ENCODE results near the gene PRKCZ.
A peak's percentile ranks its signal among the peaks of the same experiment; 100 is the strongest.

The PRKCZ gene

DNA sequence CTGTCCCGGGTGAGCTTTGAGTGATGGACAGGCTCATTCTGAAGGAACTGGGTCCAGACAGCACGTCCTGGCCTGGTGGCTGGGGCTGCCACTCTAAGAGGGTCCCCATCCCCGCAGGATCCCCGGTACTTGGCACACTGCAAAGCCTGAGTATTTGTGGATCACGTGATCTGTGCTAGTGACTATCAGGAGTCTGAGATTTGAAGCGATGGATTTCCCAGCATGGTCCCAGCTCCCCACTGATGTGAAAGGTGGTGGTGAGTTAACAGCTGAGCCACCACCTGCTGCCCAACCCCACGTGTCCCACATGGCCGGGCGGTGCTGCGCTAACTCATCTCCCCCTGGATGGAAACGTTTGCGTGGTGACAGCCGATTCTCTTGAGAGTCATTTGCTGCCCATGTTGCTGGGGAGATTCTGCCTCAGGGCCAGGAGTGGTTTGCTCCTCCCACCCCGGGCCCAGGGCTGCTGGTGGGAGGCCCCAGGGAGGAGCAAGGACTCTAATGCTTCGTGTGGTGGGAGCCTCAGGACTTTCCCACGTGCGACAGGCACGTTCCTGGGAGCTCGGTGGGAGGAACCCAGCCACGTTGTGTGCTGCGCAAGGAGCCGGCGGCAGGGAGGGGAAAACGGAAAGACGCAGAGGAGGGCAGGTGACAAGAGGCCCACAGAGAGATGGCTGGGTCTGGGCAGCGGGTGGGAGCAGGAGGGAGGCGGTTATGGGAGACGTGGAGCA lies 129.2 kb downstream of the PRKCZ start:
- no peak for DNase-seq (ENCODE audit: low read depth in 2 of 2)

DNA sequence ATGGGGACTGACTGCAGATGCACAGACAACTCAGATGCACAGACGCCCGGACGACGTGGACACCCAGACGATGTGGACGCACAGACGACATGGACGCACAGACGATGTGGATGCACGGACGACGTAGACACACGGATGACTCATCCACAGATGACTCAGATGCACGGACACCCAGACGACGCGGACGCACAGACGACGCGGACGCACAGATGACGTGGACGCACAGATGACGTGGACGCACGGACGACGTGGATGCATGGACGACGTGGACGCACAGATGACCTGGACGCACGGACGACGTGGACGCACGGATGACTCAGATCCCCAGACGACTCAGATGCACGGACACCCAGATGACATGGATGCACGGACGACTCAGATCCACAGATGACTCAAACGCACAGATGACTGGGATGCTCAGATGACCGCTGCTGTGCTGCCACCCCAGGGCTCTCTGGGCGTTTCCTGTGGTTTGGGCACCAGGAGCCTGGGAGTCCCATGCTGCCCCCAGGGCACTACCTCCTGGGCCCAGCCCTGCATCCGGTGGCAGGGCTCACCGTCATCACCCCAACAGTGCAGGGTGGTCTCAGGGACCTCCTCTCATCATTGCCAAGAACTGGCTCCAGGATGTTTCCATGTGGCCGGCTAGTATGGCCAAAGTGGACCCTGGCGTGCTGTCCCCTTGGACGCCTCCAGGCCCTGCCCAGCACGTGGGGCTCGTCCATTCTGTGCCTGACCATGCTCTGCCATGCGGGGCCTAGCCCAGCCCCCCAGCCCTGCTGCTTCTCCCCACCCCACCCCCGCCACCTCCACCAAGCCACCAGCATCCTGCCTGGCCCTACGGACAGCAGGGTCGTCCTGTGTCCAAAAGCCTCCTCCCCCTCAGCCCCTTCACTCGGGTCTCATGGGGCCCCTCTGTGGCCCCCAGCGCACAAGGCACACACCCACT lies 130.4 kb downstream of the PRKCZ start:
- no peak for DNase-seq (ENCODE audit: low read depth in 2 of 2)

DNA sequence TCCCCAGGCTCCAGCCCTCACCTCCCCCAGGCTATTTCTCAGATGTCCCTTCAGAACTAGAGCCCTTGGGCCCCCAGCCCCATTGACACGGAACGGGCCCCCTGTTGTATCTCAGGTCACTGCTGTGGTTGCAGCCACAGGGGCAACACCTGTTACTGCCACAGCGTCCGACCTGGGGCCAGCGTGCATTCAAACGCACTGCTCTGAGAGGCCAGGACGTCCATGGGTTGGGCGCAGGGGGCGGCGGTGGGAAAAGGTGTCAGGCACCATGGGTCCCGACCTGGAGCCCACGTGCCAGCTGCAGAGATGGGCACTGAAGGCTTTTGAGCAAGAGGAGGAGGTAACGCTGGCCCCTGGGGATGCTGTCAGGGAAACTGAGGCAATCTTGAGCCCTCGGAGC lies 131.1 kb downstream of the PRKCZ start:
- DNase-seq (ENCODE audit: low read depth in 2 of 2): no peak

DNA sequence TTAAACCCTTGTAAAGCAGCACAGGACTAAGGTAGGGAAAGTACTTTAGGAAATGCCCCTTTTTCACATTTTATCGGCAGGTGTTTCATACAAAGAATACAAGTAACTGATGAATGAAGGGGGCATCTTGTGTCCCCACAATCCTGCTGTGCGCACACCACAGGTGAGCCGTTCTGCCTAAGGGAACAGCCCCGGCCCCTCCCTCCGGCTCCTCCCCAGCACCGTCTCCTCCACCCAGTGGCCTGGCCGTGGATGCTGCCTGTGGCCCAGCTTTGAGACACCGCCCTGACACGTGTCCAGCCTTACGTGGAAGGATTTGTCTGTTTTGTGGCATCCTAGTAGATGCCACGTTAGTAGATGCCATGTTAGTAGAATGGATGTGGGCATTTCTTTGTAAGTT lies 131.5 kb downstream of the PRKCZ start:
- no peak for DNase-seq (ENCODE audit: low read depth in 2 of 2)

DNA sequence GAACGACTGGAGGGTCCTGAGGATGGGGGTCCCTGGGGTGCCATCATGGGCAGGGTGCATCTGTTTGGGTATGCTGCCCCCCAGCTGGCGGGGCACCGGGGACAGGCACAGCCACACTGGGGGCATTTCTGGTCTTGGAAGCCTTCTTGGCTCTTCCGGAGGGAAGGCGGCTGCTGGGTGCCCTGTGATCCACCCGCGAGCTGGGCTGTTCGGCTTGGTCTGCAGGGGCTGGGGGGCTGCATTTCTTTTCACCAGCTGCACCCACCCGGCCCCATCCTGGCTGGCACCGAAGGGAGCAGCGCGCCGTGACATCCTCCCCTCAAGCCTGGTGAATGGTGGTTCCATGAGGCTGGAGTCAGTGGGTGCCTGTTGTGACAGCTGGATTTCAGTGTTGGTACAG lies 132.2 kb downstream of the PRKCZ start:
- DNase-seq (ENCODE audit: low read depth in 2 of 2): no peak

DNA sequence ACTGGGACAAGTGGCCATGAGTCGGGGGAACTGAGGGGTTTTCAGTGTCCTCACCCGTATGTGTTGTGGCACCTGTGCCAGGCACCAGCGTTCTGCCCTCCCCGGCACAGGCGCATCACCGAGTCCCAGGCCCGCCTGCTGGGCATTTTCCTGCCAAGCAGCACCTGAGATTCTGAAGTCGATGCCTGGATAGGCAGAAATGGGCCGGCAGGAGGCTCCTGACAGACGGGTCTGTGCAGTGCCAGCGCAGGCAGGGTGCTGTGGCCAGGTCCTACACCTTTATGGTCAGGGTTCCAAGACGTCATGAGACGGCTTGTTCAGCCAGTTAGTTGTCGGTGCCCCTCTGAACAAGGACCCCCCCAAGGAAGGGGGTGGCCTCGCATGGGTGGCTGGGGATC lies 133.7 kb downstream of the PRKCZ start:
- DNase-seq (ENCODE audit: low read depth in 2 of 2): no peak

DNA sequence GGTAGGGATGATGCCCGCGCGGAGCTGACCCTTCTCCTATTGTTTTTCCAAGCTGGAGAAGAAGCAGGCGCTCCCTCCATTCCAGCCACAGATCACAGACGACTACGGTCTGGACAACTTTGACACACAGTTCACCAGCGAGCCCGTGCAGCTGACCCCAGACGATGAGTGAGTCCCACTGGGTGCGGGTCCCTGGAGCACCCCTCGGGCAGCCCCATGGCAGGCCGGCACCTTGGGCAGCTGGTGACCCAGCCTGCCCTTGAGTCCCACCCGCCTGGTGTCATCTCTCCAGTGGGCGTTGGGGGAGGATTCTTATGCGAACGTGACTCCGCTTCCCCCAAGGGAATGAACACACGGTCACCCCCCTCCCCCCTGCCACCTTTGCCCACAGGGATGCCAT lies 134.3 kb downstream of the PRKCZ start:
- no peak for DNase-seq (ENCODE audit: low read depth in 2 of 2)

DNA sequence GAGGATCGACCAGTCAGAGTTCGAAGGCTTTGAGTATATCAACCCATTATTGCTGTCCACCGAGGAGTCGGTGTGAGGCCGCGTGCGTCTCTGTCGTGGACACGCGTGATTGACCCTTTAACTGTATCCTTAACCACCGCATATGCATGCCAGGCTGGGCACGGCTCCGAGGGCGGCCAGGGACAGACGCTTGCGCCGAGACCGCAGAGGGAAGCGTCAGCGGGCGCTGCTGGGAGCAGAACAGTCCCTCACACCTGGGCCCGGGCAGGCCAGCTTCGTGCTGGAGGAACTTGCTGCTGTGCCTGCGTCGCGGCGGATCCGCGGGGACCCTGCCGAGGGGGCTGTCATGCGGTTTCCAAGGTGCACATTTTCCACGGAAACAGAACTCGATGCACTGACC lies 134.7 kb downstream of the PRKCZ start:
- DNase-seq (ENCODE audit: low read depth in 2 of 2): no peak

DNA sequence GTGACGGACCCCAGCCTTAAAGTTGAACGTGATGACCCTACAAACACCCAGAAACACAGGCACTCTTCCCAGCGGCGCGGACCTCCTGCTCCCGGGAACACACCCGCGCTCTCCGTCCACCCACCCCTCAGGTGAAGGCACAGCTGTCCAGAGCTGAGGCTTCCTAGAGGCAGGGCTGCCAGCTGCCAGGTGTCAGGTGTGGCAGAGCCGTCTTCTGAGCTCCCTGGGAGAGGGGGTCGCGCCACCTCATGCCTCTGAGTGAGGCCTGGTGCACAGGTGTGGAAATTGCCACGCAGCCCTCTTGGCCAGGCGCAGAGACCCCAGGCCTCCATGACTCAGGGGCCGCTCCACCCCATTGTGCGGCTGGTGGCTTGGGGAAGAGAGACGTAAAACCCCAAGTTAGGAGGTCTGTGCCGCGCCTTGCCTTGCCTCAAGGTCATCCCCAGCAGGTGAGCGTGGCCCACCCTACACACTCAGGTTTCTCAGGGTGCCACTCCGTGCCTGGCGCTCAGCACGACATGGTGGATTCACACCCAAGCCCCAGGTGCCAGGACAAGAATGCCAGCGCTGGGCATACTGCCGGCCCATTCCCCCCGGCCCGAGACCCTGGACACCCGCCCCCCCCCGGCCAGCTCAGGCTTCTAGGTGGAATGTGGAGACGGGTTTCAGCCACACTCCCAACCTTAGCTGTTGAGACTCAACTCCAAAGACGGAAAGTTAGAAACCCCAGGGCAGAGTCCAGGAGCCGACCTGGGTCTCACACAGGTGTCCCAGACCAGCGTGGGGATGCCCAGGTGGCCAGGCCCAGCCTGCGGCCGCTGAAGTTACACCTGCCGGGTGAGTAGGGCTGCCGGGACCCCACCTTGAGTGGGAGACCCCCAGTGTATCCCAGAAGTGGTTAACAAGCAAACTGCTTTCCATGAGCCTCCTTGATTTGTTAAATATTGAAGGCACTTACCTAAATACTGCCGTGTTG lies 136.0 kb downstream of the PRKCZ start:
- no peak for DNase-seq (ENCODE audit: low read depth in 2 of 2)

DNA sequence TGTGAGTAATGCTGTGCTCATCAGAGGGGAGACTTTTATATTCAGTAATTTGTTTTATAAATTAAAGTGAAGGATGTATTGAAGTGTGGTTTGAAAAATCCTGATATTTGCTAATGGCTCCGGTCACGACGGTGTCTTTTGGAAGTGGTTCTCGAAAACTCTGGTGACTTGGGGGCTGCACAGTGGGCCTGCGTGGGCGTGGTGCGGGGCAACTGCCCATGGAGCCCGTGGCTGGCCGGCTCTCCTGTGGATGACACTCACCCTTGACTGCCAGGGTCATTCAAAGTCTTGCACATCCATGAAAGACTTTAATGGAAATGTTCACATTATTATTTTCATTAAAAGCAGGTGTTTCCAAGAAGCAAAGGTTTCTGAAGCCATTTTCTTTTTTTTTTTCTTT lies 136.7 kb downstream of the PRKCZ start:
- no peak for DNase-seq (ENCODE audit: low read depth in 2 of 2)

DNA sequence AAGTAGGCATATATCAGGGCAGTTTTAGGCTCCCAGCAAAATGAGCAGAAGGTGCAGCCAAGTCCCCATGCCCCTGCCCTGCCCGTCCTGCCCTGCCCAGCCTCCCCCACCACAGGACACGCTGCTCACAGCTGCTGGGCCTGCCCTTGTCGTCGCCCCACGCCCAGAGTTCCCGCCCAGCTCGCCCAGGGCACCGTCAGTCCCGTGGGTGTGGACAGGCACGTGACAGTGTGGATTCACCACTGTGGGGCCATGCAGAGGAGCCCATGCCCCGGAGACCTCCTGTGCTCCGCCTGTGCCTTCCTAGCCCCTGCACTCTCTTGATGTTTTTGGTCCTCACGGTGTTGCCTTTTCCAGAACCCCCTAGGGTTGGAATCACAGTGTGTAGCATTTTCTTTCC lies 137.4 kb downstream of the PRKCZ start:
- no peak for DNase-seq (ENCODE audit: low read depth in 2 of 2)

DNA sequence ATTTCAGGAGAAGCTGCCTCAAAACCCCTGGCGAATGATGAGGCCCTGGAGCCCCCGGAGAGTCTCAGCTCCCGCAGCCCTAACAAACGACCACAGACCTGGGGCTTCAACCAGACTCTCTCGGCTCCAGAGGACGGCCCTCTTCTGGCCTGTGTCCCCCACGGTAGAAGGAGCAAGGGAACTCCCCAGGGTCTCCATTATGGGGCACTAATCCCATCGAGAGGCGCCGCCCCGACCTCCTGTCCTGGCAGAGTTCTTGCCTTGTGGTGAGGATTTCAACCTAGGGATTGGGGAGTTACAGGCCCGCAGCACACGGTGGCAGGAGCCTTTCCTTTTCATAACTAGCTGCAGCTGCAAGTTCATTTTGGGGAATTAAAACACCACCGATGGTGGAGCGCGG lies 138.1 kb downstream of the PRKCZ start:
- no peak for DNase-seq (ENCODE audit: low read depth in 2 of 2)

DNA sequence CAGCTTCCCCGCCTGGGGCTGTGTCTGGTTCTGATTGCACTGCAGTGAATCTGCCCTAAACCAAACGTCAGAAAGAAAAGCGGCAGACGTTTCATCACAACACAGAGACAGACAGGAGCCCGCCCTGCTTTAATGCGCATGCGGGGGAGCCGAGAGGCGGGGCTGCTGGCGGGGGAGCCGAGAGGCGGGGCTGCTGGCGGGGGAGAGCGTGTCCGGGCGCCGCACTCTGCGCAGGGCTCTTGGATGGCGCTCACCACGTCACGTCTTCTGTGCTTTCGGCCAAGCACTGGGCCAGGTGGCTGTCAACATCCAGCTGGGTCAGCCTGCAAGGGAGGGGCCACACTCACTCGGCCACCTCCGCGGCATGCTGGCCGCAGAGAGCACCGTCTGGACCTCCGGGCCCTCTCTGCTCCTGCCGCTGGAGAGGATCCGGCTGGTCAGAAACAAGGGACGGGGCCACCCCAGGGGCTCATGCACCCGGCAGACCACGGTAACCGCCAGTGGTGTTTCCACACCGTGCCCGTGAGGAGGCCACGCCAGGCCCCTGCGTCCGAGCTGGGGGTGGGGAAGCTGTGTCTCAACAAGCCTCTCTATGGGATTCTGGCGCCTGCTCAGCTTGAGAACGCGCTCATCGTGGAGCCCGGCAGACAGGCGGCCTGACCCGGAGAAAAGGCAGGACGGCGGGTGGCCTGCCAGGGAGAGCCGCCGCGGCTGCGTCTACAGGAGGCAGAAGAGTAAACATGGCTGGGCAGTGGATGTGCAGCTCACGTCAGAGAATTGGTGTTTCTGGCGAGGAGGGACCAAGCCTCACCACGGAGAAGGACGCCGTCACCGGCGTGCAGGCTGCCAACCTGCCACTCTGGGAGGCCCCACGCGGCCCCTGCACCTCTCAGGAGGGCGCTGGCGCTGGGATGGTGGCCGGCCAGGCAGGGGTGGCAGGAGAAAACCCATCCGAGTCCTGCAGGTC lies 139.5 kb downstream of the PRKCZ start:
- peak; percentile 78 to 82 for DNase-seq (ENCODE audit: low read depth in 2 of 2)

DNA sequence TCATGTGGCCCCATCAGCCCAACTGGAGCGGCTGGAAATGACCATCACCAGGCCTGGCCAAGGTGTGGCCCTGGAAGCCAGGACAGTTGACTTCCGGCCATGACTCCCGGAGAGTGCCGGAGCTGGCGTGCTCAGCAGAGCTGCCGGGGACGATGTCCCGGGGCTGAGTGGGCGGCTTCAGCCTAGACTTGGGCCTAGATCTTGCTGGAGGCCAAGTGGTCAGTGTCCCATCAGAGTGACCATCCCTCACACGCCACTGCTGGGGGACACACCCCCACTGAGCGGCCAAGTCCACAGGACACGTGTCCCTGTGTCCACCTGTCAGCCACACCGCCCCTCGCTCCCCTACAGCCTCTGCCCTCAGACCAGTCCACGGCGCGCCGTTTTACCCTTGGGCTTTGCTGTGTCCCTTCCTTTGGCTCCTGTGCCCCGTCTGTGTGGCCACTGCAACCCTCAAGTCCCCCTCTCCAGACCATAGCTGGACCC lies 140.3 kb downstream of the PRKCZ start:
- no peak for DNase-seq (ENCODE audit: low read depth in 2 of 2)

DNA sequence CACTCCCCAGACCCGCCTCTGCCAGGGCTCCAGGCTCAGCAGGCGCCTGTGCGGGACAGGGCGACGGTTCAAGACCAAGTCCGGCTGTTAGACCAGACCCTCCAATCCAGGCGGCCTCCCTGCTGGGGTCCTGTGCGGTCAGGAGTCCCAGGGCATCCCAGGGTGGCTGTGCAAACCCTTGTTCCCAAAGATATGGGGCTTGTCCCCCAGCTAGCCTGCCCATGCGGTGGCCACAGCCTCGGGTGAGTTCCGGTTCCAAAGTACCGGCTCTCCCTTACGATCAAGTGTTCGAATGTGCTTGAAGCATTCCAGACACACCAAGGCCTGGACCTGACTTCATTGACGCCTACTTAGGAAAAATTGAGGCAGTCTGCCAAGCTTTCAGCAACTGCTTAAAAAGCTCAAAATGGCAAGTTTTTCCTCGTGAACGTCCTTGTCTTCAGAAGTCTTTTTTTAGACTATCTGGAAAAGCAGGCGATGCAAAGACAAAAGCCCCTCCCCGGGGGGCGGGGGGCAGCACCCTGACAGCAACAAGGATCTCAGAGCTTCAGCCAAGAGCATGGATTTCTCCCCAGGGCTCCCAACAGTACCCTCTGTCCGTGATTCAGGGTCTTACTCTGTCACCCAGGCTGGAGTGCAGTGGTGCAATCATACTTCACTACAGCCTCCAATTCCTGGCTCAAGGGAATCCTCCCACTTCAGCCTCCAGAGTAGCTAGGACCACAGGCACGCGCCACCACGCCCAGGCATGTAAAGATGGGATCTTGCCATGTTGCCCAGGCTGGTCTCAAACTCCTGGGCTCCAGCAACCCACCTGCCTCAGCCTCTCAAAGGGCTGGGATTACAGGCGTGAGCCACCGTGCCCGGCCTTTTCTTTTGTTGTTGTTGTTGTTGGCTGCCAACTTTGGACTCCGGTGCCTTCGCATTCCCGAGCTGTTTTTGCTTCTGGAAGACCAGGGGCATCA lies 142.1 kb downstream of the PRKCZ start:
- no peak for DNase-seq (ENCODE audit: low read depth in 2 of 2)

DNA sequence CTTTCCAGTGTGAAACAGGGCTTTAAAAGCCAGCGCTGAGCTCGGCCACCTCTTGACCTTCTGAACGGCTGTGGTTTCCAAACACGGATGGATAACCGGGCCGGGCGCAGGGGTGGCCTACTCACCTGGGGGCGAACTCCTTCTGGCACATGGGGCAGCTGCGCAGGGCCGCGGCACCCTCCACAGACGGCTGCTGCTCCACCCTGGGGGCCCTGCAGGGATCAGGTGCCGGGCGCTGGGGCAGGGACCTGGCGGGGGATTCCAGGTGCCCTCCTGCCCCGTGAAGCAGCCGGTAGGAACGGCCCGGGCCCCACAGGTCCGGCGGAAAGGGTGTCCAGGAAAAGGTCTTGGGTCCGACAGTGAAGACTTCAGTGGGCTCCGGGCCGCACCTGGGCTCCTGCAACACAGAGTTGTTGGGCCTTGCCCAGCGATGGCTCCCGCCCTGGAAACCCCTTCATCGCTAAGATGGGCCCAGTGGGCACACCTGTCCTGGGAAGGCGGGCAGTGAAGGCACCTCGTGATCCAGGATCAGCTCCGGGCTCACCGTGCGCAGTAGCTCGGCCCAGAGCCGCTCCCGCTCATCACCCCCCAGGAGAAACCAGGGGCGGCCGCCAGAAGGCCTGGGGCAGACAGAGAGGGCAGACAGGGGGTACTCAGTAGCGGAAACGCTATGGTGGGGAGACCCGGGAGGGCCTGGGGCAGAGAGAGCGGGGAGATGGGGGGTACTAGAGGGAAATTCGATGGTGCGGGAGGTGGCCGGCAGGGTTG lies 143.5 kb downstream of the PRKCZ start:
- DNase-seq (ENCODE audit: low read depth in 2 of 2): no peak

DNA sequence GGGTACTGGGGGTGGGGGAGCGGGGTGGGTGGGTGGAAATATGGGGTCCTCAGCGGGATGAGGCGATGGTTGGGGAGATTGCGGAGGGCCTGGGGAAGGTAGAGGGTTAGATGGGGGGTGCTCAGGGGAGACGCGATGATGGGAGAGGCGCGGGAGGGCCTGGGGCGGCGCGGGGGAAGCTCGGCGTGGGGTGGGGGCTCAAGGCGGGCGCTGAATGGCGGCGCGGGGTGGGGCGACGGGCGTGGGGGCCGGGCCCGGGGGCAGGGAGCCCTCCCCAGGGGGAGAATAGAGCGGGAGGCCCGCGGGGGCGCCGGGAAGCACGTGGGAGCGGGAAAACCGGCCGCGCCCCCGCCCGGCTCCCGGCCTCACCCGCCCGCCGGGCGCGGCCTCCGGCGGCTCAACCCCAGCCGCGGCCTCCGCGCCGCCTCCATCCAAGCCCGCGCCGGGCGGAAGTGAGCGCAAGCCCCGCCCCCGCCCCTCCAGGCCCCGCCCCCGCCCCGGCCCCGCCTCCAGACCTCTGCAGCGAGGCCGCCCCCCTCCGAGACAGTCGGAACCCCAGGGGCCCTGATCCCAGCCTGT lies 144.2 kb downstream of the PRKCZ start, which contains the start of gene FAAP20:
TSS of gene FAAP20 (minus strand) at position 454 of the 579 bp plus-strand sequence. CDS start at position 431, 23 bp downstream.
- peak in 1 of 2 experiments; percentile 55 for DNase-seq (ENCODE audit: low read depth in 2 of 2)

Measured in stimulated activated CD4-positive, alpha-beta T cell treated with anti-CD3 and anti-CD28 coated beads, Interleukin-12 subunit alpha, Interleukin-12 subunit beta, amount 100 ng/mL, for 24 hours (primary cell).